Psoas muscle (tissue), 8 donors: ENCODE measurements around the gene FOXN3. TPM values are rescaled to one million over a fixed set of nuclear protein-coding genes. Genes with fewer than 3 reads are reported as not detected.

ENCODE experiments used
- ATAC-seq, 4 donors: fragments of 200-7000 bp; cut with Tn5 transposase; one replicate each; pipeline ENCODE4 v1.9.1; 2020; ENCODE audit warnings: moderate library complexity in 3 of 4, mild to moderate bottlenecking in 2 of 4
- DNase-seq, 2 donors: peaks; one replicate each; pipeline ENCODE4 v3.0.0-alpha.2; 2020
- H3K27ac ChIP-seq: fragments of 200-600 bp; one replicate; pipeline ENCODE4 v1.8.0; 2022
- H3K27me3 ChIP-seq, 3 donors: fragments of 200-600 bp in 1 of 3; one replicate each; pipeline versions ENCODE4 v1.6.1 to v1.8.0; 2013 to 2022; ENCODE audit warnings: low read length in 2 of 3, mild to moderate bottlenecking in 2 of 3, moderate library complexity in 1 of 3; ENCODE audit not compliant: insufficient read depth in 3 of 3
- H3K36me3 ChIP-seq, 2 donors: fragments of 200-600 bp in 1 of 2; one replicate each; pipeline versions ENCODE4 v1.6.1 to v1.8.0; 2013 to 2022; ENCODE audit warnings: low read depth in 1 of 2, mild to moderate bottlenecking in 1 of 2, moderate library complexity in 1 of 2; ENCODE audit not compliant: insufficient read depth in 1 of 2
- H3K4me1 ChIP-seq: fragments of 200-600 bp; one replicate; pipeline ENCODE4 v1.8.0; 2022
- H3K4me3 ChIP-seq: fragments of 200-600 bp; one replicate; pipeline ENCODE4 v1.8.0; 2022; ENCODE audit warnings: mild to moderate bottlenecking
- H3K9me3 ChIP-seq: fragments of 200-600 bp; one replicate; pipeline ENCODE4 v1.8.0; 2022
- whole genome bisulfite sequencing, 3 donors: extraction: QIAGEN DNeasy Blood & Tissue Kit; methylation state at CpG; one replicate each; pipeline versions ENCODE4 v1.1.6 to v1.1.7; 2013; 5-methylcytosine and 5-hydroxymethylcytosine counted together
- intact Hi-C, 2 donors: fragments of 100-400 bp; cut with DNase I; formaldehyde crosslinking; loops; one replicate each; pipeline versions ENCODE4 v1.11.0 to v1.14.2; 2022
- polyA plus RNA-seq, 3 donors: library from polyadenylated mRNA; stranded (reverse); fragments of 200-250 nt; gene quantifications; one replicate each; pipeline ENCODE4 v1.2.3, GENCODE V29; 2013
- total RNA-seq, 4 donors: library from RNA; stranded (reverse); fragmentation: NEBNext Ultra II Directional in 2 of 4; extraction: Animal tissue kit (Norgen Biotek cat#: 25700) in 2 of 4; gene quantifications; one replicate each; pipeline versions ENCODE4 v1.2.1 to v1.2.4, GENCODE V29; 2021 to 2023
- TF ChIP-seq, protein P1 (sequence below): fragments of 200-600 bp; IDR thresholded peaks from one replicate; pipeline ENCODE4 v1.8.0; 2022; ENCODE audit warnings: antibody characterized with exemption
- donor health status: healthy with polysubstance abuse.
- donor health status: DM: no; HTN: no; CAD: no; lungs with moderate emphysema.
- donor health status: Bipolar disorder and iron deficiency.
- donor health status: healthy.
- donor health status: DM: yes; HTN: yes; CAD: no.
- donor health status: DM: no; HTN: no; CAD: no.
- donor health status: DM: no; HTN: no; CAD: no.
- donor health status: DM: yes; HTN: yes; CAD: no.

Gene FOXN3
- total and polyA plus RNA-seq, 7 donors = 10.1 to 123 (median 73.6) TPM

DNA sequence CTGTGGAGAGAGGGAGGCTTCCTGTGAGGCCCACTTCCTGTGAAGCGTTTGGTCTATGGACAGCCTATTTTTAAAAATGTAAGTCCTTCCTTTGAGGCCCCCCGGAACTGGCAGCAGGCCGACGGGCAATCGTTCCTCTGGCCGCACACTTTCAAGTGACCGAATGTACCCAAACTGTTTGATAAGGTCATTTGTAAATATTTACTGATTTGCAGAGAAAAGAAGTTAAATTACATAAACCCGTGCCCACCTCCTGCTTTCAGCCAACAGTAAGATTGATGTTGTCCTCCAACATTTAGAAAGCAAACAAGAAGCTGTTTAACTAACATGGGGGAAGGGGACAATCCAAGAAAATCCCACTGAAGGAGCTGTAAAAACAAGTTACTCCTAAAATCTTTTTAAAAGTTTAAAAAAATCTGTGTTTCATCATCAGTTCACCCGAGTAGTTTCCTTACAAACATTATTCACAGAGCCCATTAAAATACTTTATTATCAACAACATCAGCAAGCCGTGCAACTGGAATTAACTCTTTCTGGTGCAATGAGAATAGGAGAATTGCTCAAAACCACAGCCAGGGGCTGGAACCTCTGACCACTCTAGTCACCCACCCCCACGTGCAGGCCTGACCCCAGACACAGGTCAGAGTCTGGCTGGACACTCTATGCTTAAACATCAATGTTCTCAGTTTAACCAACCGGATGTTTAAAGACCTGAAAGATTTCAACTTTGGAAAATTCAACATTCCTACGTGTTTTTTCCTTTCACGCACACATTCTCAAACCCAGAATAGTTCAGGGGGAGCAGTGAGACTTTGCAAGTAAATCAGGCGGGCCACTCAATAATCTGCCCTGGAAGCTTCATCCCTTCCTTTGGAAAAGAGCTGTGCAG, 65.3 kb downstream of the FOXN3 start:
- 31 to 37% (median 32%) methylated on average over 15 of the region's 15 CpGs for WGBS, 3 donors
- DNase-seq (no peak), ATAC-seq (no peak)
- no peaks in the 10 kb centered on the region for H3K27me3 ChIP-seq
- no peak overlapping the region for H3K4me3 ChIP-seq
- H3K36me3 ChIP-seq = no peaks in the 10 kb centered on the region
- H3K27ac ChIP-seq = peak overlapping the region; percentile 67
- TF ChIP-seq, protein P1, sequence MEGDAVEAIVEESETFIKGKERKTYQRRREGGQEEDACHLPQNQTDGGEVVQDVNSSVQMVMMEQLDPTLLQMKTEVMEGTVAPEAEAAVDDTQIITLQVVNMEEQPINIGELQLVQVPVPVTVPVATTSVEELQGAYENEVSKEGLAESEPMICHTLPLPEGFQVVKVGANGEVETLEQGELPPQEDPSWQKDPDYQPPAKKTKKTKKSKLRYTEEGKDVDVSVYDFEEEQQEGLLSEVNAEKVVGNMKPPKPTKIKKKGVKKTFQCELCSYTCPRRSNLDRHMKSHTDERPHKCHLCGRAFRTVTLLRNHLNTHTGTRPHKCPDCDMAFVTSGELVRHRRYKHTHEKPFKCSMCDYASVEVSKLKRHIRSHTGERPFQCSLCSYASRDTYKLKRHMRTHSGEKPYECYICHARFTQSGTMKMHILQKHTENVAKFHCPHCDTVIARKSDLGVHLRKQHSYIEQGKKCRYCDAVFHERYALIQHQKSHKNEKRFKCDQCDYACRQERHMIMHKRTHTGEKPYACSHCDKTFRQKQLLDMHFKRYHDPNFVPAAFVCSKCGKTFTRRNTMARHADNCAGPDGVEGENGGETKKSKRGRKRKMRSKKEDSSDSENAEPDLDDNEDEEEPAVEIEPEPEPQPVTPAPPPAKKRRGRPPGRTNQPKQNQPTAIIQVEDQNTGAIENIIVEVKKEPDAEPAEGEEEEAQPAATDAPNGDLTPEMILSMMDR = no peak
- no peaks in the 10 kb centered on the region for H3K9me3 ChIP-seq
- intact Hi-C loops = no loop called here
- H3K4me1 ChIP-seq = peaks cover 39% of the 10 kb centered on the region

DNA sequence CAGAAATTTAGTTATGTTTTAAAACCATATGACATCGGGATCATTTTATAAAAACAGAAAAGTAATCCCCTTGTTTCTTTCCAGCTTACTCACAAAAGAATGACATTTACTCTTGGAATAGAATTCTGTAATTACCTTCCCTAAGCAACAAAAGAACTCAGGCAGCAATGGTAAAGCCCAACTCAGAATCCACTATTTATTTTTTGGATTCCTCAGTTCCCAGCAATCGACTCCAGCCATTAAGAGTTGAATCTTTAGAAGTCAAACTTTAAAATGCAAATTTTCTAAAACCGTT, 65.9 kb downstream of the FOXN3 start:
- 21 to 23% (median 23%) methylated on average over 3 of the region's 3 CpGs for WGBS, 3 donors
- Histone ChIP-seq H3K36me3 (no peaks in the 10 kb centered on the region), H3K27ac (peak overlapping the region; percentile 67), H3K4me1 (peaks cover 39% of the 10 kb centered on the region), H3K4me3 (no peak overlapping the region), H3K9me3 (no peaks in the 10 kb centered on the region), H3K27me3 (no peaks in the 10 kb centered on the region)
- DNase-seq = no peak
- no peak for ATAC-seq
- TF ChIP-seq, protein P1 = no peak
- intact Hi-C loops = no loop called here

DNA sequence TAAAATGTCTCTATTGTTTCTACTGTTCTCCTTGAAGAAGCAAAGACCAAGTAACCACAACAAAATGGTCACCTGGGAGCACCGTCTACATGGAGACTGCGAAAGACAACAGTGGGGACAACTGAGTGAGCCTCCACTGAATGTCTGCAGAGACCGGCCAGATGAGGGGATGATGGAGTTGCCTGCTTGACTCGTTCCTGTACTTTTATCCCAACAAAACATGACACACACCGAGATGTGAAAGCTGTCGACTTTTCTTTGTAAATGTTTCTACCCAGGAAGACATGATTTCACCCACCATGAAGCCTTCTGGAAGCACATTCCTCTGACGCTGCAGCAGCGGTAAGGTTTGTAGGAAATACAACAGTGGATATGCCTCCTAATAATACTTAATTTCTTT, 66.9 kb downstream of the FOXN3 start:
- Histone ChIP-seq H3K4me3 (no peak overlapping the region), H3K9me3 (no peaks in the 10 kb centered on the region), H3K4me1 (peaks cover 39% of the 10 kb centered on the region), H3K36me3 (no peaks in the 10 kb centered on the region), H3K27me3 (no peaks in the 10 kb centered on the region), H3K27ac (no peak overlapping the region)
- ATAC-seq = no peak
- intact Hi-C loops = no loop called here
- 82 to 88% (median 85%) methylated on average over 8 of the region's 8 CpGs for WGBS, 3 donors
- TF ChIP-seq, protein P1 = no peak
- no peak for DNase-seq

DNA sequence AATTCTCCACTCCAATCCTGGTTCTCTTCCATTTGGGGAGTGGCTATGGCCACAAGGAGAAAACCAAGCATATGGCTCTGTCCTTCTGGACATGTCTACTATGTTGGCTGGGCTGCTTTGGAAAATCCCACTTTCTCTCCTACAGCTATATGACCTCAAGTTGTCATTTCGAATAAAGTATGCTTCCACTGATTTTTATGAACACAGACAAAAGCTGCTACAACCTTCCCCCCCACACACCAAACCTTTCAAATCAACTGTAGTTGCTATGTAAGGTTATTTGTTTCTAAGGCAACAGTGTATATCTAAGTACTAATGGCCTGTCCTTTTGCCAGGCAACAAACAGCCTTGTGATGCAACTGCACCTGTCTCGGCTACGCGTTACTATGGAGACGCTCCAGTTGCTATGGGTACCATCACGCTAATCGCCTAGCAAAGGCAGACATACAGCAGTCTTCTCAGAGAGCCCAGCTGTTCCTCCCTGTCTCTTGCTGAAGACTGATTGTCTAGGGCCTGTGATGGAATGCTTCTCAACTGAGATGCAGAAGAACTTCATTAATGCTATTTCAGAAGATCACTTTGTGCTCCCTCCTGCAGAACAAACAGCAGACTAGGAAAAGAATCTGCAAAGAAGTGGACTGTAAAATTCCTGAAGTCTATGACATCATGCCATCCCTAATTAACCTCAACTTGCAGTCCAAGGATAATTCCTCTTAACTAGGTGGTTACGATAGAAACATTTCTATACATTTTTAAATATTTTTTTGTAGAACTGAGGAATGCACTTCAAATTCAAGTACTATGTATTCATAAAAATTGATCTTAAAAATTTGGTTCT, 67.6 kb downstream of the FOXN3 start:
- H3K27me3 ChIP-seq = no peaks in the 10 kb centered on the region
- peaks cover 45% of the 10 kb centered on the region for H3K4me1 ChIP-seq
- DNase-seq (peak; percentile 66 to 87), ATAC-seq (peak; percentile 93 to 95 (median 94))
- intact Hi-C loops = no loop called here
- H3K4me3 ChIP-seq = no peak overlapping the region
- H3K9me3 ChIP-seq = no peaks in the 10 kb centered on the region
- no peaks in the 10 kb centered on the region for H3K36me3 ChIP-seq
- TF ChIP-seq, protein P1 = no peak
- 25 to 52% (median 29%) methylated on average over 8 of the region's 8 CpGs for WGBS, 3 donors
- peak overlapping the region; percentile 71 for H3K27ac ChIP-seq
